DND-41 (cell line): ENCODE data around the gene PMP22.

Experiments
- EZH2 ChIP-seq: IDR thresholded peaks from 3 replicates; pipeline ENCODE4 v1.6.1; 2012; ENCODE audit warnings: borderline replicate concordance, low read depth, mild to moderate bottlenecking, moderate library complexity, low read length, inconsistent platforms; ENCODE audit not compliant: severe bottlenecking
- TF ChIP-seq, protein P1 (sequence below): IDR thresholded peaks from 2 replicates; pipeline ENCODE4 v1.5.1; 2012; ENCODE audit warnings: borderline replicate concordance, low read length, moderate library complexity, mild to moderate bottlenecking; ENCODE audit not compliant: poor library complexity, severe bottlenecking; ENCODE audit errors: extremely low read depth

DNA sequence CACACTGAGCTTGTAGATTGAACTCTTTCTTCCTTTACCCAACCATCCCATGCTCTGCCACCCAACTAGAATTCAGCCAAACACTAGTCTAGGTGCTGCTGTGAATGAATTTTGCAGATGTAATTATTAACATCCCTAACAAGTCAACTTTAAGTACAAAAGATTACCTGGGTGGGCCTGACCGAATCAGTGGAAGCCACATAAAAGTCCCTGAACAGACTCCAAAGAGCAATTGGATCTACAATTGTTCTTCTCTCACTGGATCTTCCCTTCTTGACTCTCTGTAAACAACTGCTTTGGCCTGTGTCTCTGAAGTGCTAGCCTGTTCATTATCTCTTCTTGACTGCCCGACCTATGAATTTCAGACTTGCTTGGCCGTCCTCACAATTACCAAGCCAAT, 67.9 kb downstream of the PMP22 start:
- TF ChIP-seq, protein P1, sequence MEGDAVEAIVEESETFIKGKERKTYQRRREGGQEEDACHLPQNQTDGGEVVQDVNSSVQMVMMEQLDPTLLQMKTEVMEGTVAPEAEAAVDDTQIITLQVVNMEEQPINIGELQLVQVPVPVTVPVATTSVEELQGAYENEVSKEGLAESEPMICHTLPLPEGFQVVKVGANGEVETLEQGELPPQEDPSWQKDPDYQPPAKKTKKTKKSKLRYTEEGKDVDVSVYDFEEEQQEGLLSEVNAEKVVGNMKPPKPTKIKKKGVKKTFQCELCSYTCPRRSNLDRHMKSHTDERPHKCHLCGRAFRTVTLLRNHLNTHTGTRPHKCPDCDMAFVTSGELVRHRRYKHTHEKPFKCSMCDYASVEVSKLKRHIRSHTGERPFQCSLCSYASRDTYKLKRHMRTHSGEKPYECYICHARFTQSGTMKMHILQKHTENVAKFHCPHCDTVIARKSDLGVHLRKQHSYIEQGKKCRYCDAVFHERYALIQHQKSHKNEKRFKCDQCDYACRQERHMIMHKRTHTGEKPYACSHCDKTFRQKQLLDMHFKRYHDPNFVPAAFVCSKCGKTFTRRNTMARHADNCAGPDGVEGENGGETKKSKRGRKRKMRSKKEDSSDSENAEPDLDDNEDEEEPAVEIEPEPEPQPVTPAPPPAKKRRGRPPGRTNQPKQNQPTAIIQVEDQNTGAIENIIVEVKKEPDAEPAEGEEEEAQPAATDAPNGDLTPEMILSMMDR, result no peak
- no peak for TF ChIP-seq EZH2
